Caco-2 (cell line): ENCODE data around the gene AP2B1. TPM values are rescaled to one million over a fixed set of nuclear protein-coding genes. Genes with fewer than 3 reads are reported as not detected.

Source experiments
- BruUV-seq: library from RNA; stranded (reverse); fragments of 400-500 nt; replicated peaks from 2 replicates; lab custom pipeline; 2021; lab: Mats Ljungman, UMichigan
- CTCF ChIA-PET: fragments of 300-600 bp; sonication (Branson Sonifier 250); formaldehyde crosslinking; loops from one replicate; lab custom pipeline; 2022; ENCODE audit warnings: antibody characterized with exemption; lab: Charles Lee
- POLR2A ChIA-PET: fragments of 300-600 bp; sonication (Branson Sonifier 250); formaldehyde crosslinking; loops from one replicate; lab custom pipeline; 2022; ENCODE audit warnings: antibody characterized with exemption; lab: Charles Lee
- DNase-seq, 2 experiments: peaks; one replicate each; pipeline versions ENCODE4 v3.0.0 to v3.0.0-alpha.2; 2020 to 2022
- H3K27me3 ChIP-seq: replicated peaks from 2 replicates; pipeline ENCODE4 v1.6.0; 2011; ENCODE audit warnings: low read length; ENCODE audit not compliant: control insufficient read depth, insufficient read depth
- H3K36me3 ChIP-seq: 2 replicates; pipeline ENCODE4 v1.5.1; 2011; ENCODE audit warnings: low read length; ENCODE audit not compliant: control insufficient read depth, insufficient read depth
- H3K4me1 ChIP-seq: fragments of 250-450 bp; sonication (Bioruptor Pico); 2 replicates; pipeline ENCODE4 v1.5.1; 2020; ENCODE audit warnings: mild to moderate bottlenecking
- H3K4me3 ChIP-seq: 2 replicates; pipeline ENCODE4 v1.5.1; 2011; ENCODE audit warnings: low read depth, mild to moderate bottlenecking, control low read depth, low read length
- H3K9me3 ChIP-seq: fragments of 250-450 bp; sonication (Bioruptor Pico); 2 replicates; pipeline ENCODE4 v1.5.1; 2020; ENCODE audit warnings: mild to moderate bottlenecking, moderate library complexity
- H3K27ac Mint-ChIP-seq: one replicate; pipeline ENCODE4 v1.8.0; 2022; ENCODE audit warnings: mixed read lengths; ENCODE audit not compliant: unreplicated experiment
- H3K27me3 Mint-ChIP-seq: one replicate; pipeline ENCODE4 v1.8.0; 2022; ENCODE audit warnings: mixed read lengths; ENCODE audit not compliant: insufficient read depth, unreplicated experiment
- H3K36me3 Mint-ChIP-seq: one replicate; pipeline ENCODE4 v1.8.0; 2022; ENCODE audit warnings: mild to moderate bottlenecking, mixed read lengths; ENCODE audit not compliant: insufficient read depth, unreplicated experiment
- H3K4me1 Mint-ChIP-seq: one replicate; pipeline ENCODE4 v1.8.0; 2022; ENCODE audit warnings: low read depth, mixed read lengths; ENCODE audit not compliant: unreplicated experiment
- H3K4me3 Mint-ChIP-seq: one replicate; pipeline ENCODE4 v1.8.0; 2022; ENCODE audit warnings: mild to moderate bottlenecking, moderate library complexity, mixed read lengths; ENCODE audit not compliant: unreplicated experiment
- H3K9me3 Mint-ChIP-seq: one replicate; pipeline ENCODE4 v1.8.0; 2022; ENCODE audit warnings: mixed read lengths; ENCODE audit not compliant: unreplicated experiment
- intact Hi-C: fragments of 100-400 bp; cut with micrococcal nuclease; formaldehyde crosslinking; loops from one replicate; pipeline ENCODE4 v1.10.0; 2022; ENCODE audit not compliant: unreplicated experiment
- total RNA-seq: library from RNA; stranded (reverse); gene quantifications from 2 replicates; pipeline ENCODE4 v1.2.3, GENCODE V29; 2022
- TF ChIP-seq, protein P1 (sequence below), 2 experiments: fragments of 200-600 bp in 1 of 2; IDR thresholded peaks; 1 replicate in 1 of 2; 2 replicates in 1 of 2; pipeline versions ENCODE4 v1.5.1 to v1.8.0; 2011 to 2022; ENCODE audit warnings: antibody characterized with exemption in 1 of 2, control low read depth in 1 of 2, inconsistent platforms in 1 of 2, low read depth in 1 of 2, low read length in 1 of 2, mild to moderate bottlenecking in 1 of 2, moderate library complexity in 1 of 2; ENCODE audit not compliant: insufficient read depth in 1 of 2, severe bottlenecking in 1 of 2, unreplicated experiment in 1 of 2

AP2B1 gene
- total RNA-seq, 1 experiment from 2014 or later = 228 TPM

DNA sequence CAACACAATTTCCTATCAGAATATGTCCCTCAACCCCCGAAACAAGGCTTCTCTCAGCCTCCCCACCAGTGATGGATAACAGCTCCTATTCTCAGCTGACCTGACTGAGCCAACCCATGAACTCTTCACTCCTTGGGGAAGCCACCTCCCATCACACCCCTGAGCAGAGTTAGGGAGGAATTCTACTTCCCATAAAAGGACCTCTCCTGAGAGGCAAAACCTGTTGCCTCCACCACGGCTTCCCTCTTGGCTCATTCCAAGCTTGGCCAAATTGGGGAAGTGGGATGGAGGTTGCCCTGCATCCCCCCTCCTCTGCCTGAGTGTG is 138.6 kb downstream of the AP2B1 start:
- BruUV-seq = no TSS peak
- no peaks in the 10 kb centered on the region for H3K27me3 Mint-ChIP-seq
- Histone ChIP-seq H3K27me3 (no peaks in the 10 kb centered on the region), H3K4me1 (peaks cover under 1% of the 10 kb centered on the region; the same call in 1 of the 2 replicates), H3K4me3 (no peak overlapping the region), H3K36me3 (peaks cover 1% of the 10 kb centered on the region; the same call in 1 of the 2 replicates), H3K9me3 (no peaks in the 10 kb centered on the region)
- intact Hi-C loops = no loop called here
- H3K4me3 Mint-ChIP-seq = no peak overlapping the region
- no peak overlapping the region for H3K27ac Mint-ChIP-seq
- DNase-seq = no peak
- ChIA-PET POLR2A (no interaction called here), CTCF (interaction anchor here (1.0 kb wide), 1 partner anchor 112 kb away, joined by 3 read pairs; no protein-coding TSS in a partner anchor)
- TF ChIP-seq, protein P1, sequence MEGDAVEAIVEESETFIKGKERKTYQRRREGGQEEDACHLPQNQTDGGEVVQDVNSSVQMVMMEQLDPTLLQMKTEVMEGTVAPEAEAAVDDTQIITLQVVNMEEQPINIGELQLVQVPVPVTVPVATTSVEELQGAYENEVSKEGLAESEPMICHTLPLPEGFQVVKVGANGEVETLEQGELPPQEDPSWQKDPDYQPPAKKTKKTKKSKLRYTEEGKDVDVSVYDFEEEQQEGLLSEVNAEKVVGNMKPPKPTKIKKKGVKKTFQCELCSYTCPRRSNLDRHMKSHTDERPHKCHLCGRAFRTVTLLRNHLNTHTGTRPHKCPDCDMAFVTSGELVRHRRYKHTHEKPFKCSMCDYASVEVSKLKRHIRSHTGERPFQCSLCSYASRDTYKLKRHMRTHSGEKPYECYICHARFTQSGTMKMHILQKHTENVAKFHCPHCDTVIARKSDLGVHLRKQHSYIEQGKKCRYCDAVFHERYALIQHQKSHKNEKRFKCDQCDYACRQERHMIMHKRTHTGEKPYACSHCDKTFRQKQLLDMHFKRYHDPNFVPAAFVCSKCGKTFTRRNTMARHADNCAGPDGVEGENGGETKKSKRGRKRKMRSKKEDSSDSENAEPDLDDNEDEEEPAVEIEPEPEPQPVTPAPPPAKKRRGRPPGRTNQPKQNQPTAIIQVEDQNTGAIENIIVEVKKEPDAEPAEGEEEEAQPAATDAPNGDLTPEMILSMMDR (IDR thresholded peaks at IDR 0.05; ENCODE audit: insufficient read depth in 1 of 2, low read depth in 1 of 2, low read length in 1 of 2, severe bottlenecking in 1 of 2, unreplicated experiment in 1 of 2) = no peak
- no peaks in the 10 kb centered on the region for H3K9me3 Mint-ChIP-seq
- peaks cover 9% of the 10 kb centered on the region for H3K4me1 Mint-ChIP-seq
- peaks cover 50% of the 10 kb centered on the region for H3K36me3 Mint-ChIP-seq

GRCh38 chr17:35726127-35726952 is 139.2 kb downstream of the AP2B1 start:
- H3K4me1 Mint-ChIP-seq = peaks cover 14% of the 10 kb centered on the region
- POLR2A ChIA-PET = no interaction called here
- TF ChIP-seq, protein P1 (IDR thresholded peaks at IDR 0.05; ENCODE audit: insufficient read depth in 1 of 2, low read depth in 1 of 2, low read length in 1 of 2, severe bottlenecking in 1 of 2, unreplicated experiment in 1 of 2) = no peak
- H3K27ac Mint-ChIP-seq = no peak overlapping the region
- no peaks in the 10 kb centered on the region; the same call in 1 of the 2 replicates for H3K36me3 ChIP-seq
- H3K9me3 ChIP-seq = no peaks in the 10 kb centered on the region
- no TSS peak for BruUV-seq
- peak; percentile 42 to 65 for DNase-seq
- CTCF ChIA-PET = interaction anchor here (1.0 to 1.2 kb wide), 3 partner anchors 21 to 113 kb away, joined by 3 to 5 read pairs (median 5); no protein-coding TSS in a partner anchor
- peaks cover 7% of the 10 kb centered on the region for H3K4me1 ChIP-seq
- H3K27me3 Mint-ChIP-seq = no peaks in the 10 kb centered on the region
- H3K36me3 Mint-ChIP-seq = peaks cover 45% of the 10 kb centered on the region
- H3K9me3 Mint-ChIP-seq = no peaks in the 10 kb centered on the region
- no peak overlapping the region for H3K4me3 ChIP-seq
- intact Hi-C loops = no loop called here
- H3K4me3 Mint-ChIP-seq = no peak overlapping the region
- H3K27me3 ChIP-seq = no peaks in the 10 kb centered on the region

DNA sequence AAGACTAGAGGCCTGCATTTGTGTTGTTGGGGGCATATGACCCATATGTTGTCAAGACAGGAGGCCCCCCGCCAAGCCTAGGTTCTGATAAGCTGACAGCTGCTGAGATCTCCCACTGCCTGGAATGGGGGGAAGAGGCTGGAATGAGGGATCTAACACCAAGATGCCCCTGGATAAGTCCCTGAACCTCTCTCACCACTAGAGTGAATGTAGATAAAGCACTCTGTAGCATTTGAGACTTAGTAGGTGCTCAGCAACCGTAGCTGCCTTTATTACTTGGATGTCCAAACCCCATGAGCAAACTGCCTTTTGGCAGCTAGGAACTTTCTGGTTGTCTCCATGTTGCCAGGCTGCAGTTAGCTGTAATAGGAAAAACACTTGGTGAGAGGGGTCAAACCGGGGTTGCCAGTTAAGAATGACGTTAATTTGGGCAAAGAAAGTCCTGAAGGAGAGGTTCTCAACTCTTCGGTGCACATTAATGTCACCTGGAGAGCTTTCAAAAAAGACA is 139.9 kb downstream of the AP2B1 start:
- Mint-ChIP-seq H3K4me1 (peaks cover 14% of the 10 kb centered on the region), H3K27me3 (no peaks in the 10 kb centered on the region), H3K27ac (no peak overlapping the region), H3K36me3 (peaks cover 38% of the 10 kb centered on the region), H3K4me3 (no peak overlapping the region), H3K9me3 (no peaks in the 10 kb centered on the region)
- CTCF ChIA-PET = interaction anchor here (1.1 to 1.2 kb wide), 2 partner anchors 20 to 37 kb away, joined by 5 read pairs; no protein-coding TSS in a partner anchor
- POLR2A ChIA-PET = no interaction called here
- Histone ChIP-seq H3K4me1 (peaks cover 7% of the 10 kb centered on the region), H3K36me3 (no peaks in the 10 kb centered on the region; the same call in 1 of the 2 replicates), H3K4me3 (no peak overlapping the region), H3K27me3 (no peaks in the 10 kb centered on the region), H3K9me3 (no peaks in the 10 kb centered on the region)
- intact Hi-C loops = no loop called here
- no peak for DNase-seq
- TF ChIP-seq, protein P1 (IDR thresholded peaks at IDR 0.05; ENCODE audit: insufficient read depth in 1 of 2, low read depth in 1 of 2, low read length in 1 of 2, severe bottlenecking in 1 of 2, unreplicated experiment in 1 of 2) = no peak
- BruUV-seq = no TSS peak
